Activated CD8-positive, alpha-beta memory T cell treated with anti-CD3 and anti-CD28 coated beads, Interleukin-2, amount 50 U/mL, for 24 hours (primary cell): ENCODE results near the gene CORO1C.
"Not testable (repeated sequence)": the region's sequence is repeated elsewhere in the genome, so short reads cannot be mapped to it uniquely, and the experiment has no call there.

ENCODE experiments used
- DNase-seq: peaks from one replicate; pipeline ENCODE4 v3.0.0-alpha.2; 2020; ENCODE audit errors: extremely low read depth

The CORO1C gene

GRCh38 chr12:108675792-108676191, 55.5 kb downstream of the CORO1C start:
- no peak for DNase-seq

- no peak for DNase-seq
These were observed 59.3 kb downstream of the CORO1C start for GRCh38 chr12:108672054-108672453.

- DNase-seq, result no peak
These were observed 60.2 kb downstream of the CORO1C start for GRCh38 chr12:108671110-108671509.

GRCh38 chr12:108670066-108670631, 61.2 kb downstream of the CORO1C start:
- DNase-seq, result no peak

GRCh38 chr12:108668542-108668941, 62.8 kb downstream of the CORO1C start:
- no peak for DNase-seq

GRCh38 chr12:108668063-108668462, 63.3 kb downstream of the CORO1C start:
- no peak for DNase-seq

GRCh38 chr12:108667349-108667748, 64.0 kb downstream of the CORO1C start:
- DNase-seq, result no peak

GRCh38 chr12:108666401-108666881, 64.9 kb downstream of the CORO1C start:
- no peak for DNase-seq

- DNase-seq, result no peak
These were observed 65.6 kb downstream of the CORO1C start for GRCh38 chr12:108665608-108666202.

GRCh38 chr12:108664338-108665258, 66.7 kb downstream of the CORO1C start:
- DNase-seq, result peak; percentile 76

GRCh38 chr12:108663324-108664015, 67.8 kb downstream of the CORO1C start:
- DNase-seq, result no peak

GRCh38 chr12:108658115-108658514, 73.2 kb downstream of the CORO1C start:
- DNase-seq, result not testable (repeated sequence)

GRCh38 chr12:108657130-108657745, 74.1 kb downstream of the CORO1C start:
- no peak for DNase-seq

- not testable (repeated sequence) for DNase-seq
These were observed 75.1 kb downstream of the CORO1C start for GRCh38 chr12:108656247-108656646.

GRCh38 chr12:108655812-108656175, 75.5 kb downstream of the CORO1C start:
- not testable (repeated sequence) for DNase-seq

GRCh38 chr12:108654622-108655021, 76.7 kb downstream of the CORO1C start:
- not testable (repeated sequence) for DNase-seq

- no peak for DNase-seq
These were observed 77.4 kb downstream of the CORO1C start for GRCh38 chr12:108653922-108654321.

GRCh38 chr12:108653082-108653516, 78.2 kb downstream of the CORO1C start:
- no peak for DNase-seq

GRCh38 chr12:108650083-108650482, 81.2 kb downstream of the CORO1C start:
- DNase-seq, result no peak

GRCh38 chr12:108649669-108650068, 81.6 kb downstream of the CORO1C start:
- no peak for DNase-seq

- DNase-seq, result no peak
These were observed 82.2 kb downstream of the CORO1C start for GRCh38 chr12:108649126-108649525.

GRCh38 chr12:108648371-108648770, 82.9 kb downstream of the CORO1C start:
- DNase-seq, result no peak
